ENCODE data around the gene GREB1L.

GREB1L gene

DNA sequence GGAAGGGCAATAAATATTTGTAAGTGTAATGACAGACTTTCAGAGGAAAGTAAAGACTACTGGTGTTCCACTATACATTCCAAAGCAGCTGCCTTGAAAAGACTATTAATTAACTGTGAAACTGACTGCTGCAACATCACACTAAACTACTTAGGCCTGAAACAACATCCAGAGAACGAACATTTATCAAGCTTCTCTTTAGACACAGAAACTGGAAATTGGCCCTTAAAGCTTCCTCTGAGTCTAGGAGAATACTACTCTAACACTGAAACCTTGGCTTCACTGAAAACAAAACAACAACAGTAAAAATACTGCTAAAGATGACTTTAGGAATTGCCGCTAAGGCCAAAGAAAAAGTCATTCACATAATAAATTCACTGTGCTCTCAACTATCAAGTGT lies 283.9 kb downstream of the GREB1L start:
- Mint-ChIP-seq H3K4me3 (no peak overlapping the region), H3K4me1 (ENCODE audit: low read depth in 2 of 2) (no peaks in the 10 kb centered on the region), H3K27ac (peak overlapping the region in 1 of 2 donors; percentile 39), H3K27me3 (no peaks in the 10 kb centered on the region), H3K9me3 (no peaks in the 10 kb centered on the region), H3K36me3 (ENCODE audit: insufficient read depth) (peaks cover 52% of the 10 kb centered on the region)
- ATAC-seq (replicated peaks) (no peak), DNase-seq (no peak)

GRCh38 chr18:21526463-21526862 lies 284.4 kb downstream of the GREB1L start:
- Mint-ChIP-seq H3K9me3 (no peaks in the 10 kb centered on the region), H3K4me1 (ENCODE audit: low read depth in 2 of 2) (no peaks in the 10 kb centered on the region), H3K4me3 (no peak overlapping the region), H3K36me3 (ENCODE audit: insufficient read depth) (peaks cover 53% of the 10 kb centered on the region), H3K27ac (peak overlapping the region in 1 of 2 donors; percentile 9), H3K27me3 (no peaks in the 10 kb centered on the region)
- ATAC-seq (replicated peaks) (no peak), DNase-seq (no peak)

DNA sequence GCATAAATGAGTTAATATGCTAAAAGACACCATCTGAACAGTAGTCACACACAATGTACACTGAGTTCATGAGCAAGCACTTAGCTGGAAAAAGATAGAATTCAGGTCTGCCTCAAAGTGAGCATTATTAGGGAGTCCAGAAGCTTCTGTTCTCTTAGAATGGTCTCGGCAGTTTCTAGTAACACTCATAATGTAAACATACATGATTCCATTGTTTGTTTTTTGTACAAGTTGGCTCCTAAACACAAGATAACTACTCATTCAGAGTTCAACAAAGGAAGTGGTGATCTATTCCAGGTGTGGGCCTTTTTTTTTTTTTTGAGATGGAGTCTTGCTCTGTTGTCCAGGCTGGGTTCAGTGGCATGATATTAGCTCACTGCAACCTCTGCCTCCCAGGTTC lies 292.3 kb downstream of the GREB1L start:
- H3K36me3 Mint-ChIP-seq (ENCODE audit: insufficient read depth), result peaks cover 70% of the 10 kb centered on the region
- no peaks in the 10 kb centered on the region for H3K4me1 Mint-ChIP-seq (ENCODE audit: low read depth in 2 of 2)
- ATAC-seq (replicated peaks) (no peak), DNase-seq (no peak)
- no peaks in the 10 kb centered on the region for H3K27me3 Mint-ChIP-seq
- no peak overlapping the region for H3K4me3 Mint-ChIP-seq
- no peak overlapping the region for H3K27ac Mint-ChIP-seq
- no peaks in the 10 kb centered on the region for H3K9me3 Mint-ChIP-seq

DNA sequence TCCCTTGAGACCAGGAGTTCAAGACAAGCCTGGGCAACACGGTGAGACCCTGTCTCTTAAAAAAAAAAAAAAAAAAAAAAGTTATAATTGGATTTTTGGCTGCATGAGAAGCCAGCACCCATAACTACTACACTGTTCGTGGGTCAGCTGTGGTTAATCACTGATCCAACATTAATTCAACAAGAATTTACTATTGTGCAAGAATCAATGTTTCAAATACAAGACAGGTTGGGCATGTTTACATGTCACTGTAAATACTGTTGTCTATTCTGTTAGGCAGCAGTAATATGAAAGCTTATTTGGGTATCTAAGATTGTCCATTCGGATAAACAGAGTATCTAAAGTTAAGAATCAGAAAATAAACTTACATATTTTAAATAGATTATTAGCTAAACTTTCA lies 296.2 kb downstream of the GREB1L start:
- H3K4me3 Mint-ChIP-seq, result no peak overlapping the region
- peaks cover 60% of the 10 kb centered on the region for H3K36me3 Mint-ChIP-seq (ENCODE audit: insufficient read depth)
- DNase-seq, result no peak

DNA sequence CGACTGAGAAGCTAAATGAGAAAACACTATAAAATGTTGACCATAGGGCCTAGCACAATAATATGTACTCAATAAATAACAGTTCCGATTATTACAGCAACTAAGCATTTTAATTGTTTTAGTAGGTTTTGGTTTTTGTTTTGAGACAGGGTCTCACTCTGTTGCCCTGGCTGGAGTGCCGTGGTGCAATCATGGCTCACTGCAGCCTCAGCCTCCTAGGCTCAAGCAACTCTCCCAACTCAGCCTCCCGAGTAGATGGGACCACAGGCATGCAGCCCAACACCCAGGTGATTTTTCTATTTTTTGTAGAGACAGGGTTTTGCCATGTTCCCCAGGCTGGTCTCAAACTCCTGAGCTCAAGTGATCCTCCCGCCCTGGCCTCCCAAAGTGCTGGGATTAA lies 304.4 kb downstream of the GREB1L start:
- Mint-ChIP-seq H3K4me3 (no peak overlapping the region), H3K27me3 (no peaks in the 10 kb centered on the region), H3K27ac (peak overlapping the region in 1 of 2 donors; percentile 46), H3K9me3 (no peaks in the 10 kb centered on the region), H3K4me1 (ENCODE audit: low read depth in 2 of 2) (peaks cover 0 to 5% of the 10 kb centered on the region in 2 donors), H3K36me3 (ENCODE audit: insufficient read depth) (peaks cover 35% of the 10 kb centered on the region)
- DNase-seq, result no peak
- ATAC-seq (replicated peaks), result no peak

More for the DNA sequence above, 296.2 kb downstream of the GREB1L start:
- Mint-ChIP-seq H3K4me1 (ENCODE audit: low read depth in 2 of 2) (peaks cover 0 to 6% of the 10 kb centered on the region in 2 donors), H3K27ac (no peak overlapping the region), H3K27me3 (no peaks in the 10 kb centered on the region), H3K9me3 (no peaks in the 10 kb centered on the region)
- no peak for ATAC-seq (replicated peaks)

- ATAC-seq (replicated peaks), result no peak
- Mint-ChIP-seq H3K4me3 (no peak overlapping the region), H3K27me3 (no peaks in the 10 kb centered on the region), H3K36me3 (ENCODE audit: insufficient read depth) (peaks cover 40% of the 10 kb centered on the region), H3K9me3 (no peaks in the 10 kb centered on the region), H3K27ac (no peak overlapping the region), H3K4me1 (ENCODE audit: low read depth in 2 of 2) (peaks cover 6 to 18% of the 10 kb centered on the region in 2 donors)
- DNase-seq, result no peak
Measured at GRCh38 chr18:21548647-21549046, 306.6 kb downstream of the GREB1L start.

GRCh38 chr18:21550510-21550970 lies 308.5 kb downstream of the GREB1L start:
- H3K4me3 Mint-ChIP-seq, result no peak overlapping the region
- no peaks in the 10 kb centered on the region for H3K9me3 Mint-ChIP-seq
- ATAC-seq (replicated peaks), result no peak
- H3K27me3 Mint-ChIP-seq, result no peaks in the 10 kb centered on the region
- no peak overlapping the region for H3K27ac Mint-ChIP-seq
- H3K4me1 Mint-ChIP-seq (ENCODE audit: low read depth in 2 of 2), result peaks cover 6 to 23% of the 10 kb centered on the region in 2 donors
- peaks cover 30% of the 10 kb centered on the region for H3K36me3 Mint-ChIP-seq (ENCODE audit: insufficient read depth)
- no peak for DNase-seq

DNA sequence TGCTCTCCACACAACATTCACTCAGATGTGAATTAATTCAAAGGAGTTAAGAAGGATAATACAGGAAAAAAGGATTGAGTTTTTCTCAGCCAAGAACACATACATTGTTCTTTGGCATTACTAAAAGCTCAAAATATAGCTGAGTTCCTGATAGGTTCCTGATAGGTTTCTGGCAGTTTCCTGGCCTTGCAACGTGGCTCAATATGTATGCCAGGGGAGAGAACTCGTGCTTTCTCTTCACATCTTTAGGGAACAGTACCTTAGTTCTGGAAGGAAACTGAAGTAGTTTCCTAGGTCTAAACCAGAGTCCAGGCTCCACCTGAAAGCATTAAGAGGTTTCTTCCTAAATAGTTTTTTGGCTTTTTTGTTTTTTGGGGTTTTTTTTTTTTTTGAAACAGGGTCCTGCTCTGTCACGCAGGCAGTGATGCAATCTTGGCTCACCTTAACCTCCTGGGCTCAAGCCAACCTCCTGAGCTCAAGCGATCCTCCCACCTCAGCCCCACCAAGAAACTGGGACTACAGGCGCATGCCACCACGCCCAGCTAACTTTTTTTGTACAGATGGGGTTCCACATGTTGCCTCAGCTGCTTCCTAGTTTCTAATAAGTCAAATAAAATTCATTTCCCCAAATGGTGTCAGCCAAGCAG lies 315.7 kb downstream of the GREB1L start:
- no peak overlapping the region for H3K4me3 Mint-ChIP-seq
- no peak overlapping the region for H3K27ac Mint-ChIP-seq
- no peak for DNase-seq
- peaks cover 0 to 19% of the 10 kb centered on the region in 2 donors for H3K4me1 Mint-ChIP-seq (ENCODE audit: low read depth in 2 of 2)
- peaks cover 68% of the 10 kb centered on the region for H3K36me3 Mint-ChIP-seq (ENCODE audit: insufficient read depth)
- no peaks in the 10 kb centered on the region for H3K27me3 Mint-ChIP-seq
- no peaks in the 10 kb centered on the region for H3K9me3 Mint-ChIP-seq
- ATAC-seq (replicated peaks), result no peak

DNA sequence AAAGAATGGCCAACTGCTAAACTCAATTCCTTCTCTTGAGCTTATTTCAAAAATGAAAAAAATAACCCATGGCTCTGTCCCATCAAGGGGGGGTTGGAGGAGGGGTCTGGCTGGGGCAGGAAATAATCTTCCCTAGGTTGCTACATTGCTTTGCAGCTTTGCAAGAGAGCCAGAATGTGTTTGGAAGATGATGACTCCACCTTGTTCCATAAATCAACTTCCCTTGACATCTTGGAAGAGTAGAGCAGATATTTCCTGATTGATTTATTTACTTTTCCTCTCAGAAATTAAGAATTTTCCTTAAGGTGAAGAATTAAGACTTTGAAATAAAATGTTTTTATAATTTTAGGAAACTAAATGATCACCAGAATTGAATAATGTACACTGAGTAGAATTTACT lies 317.2 kb downstream of the GREB1L start:
- DNase-seq, result no peak
- H3K4me3 Mint-ChIP-seq, result no peak overlapping the region
- H3K4me1 Mint-ChIP-seq (ENCODE audit: low read depth in 2 of 2), result peaks cover 0 to 19% of the 10 kb centered on the region in 2 donors
- no peaks in the 10 kb centered on the region for H3K27me3 Mint-ChIP-seq
- H3K27ac Mint-ChIP-seq, result peak overlapping the region; percentile 23 to 52
- H3K9me3 Mint-ChIP-seq, result no peaks in the 10 kb centered on the region
- no peak for ATAC-seq (replicated peaks)
- H3K36me3 Mint-ChIP-seq (ENCODE audit: insufficient read depth), result peaks cover 70% of the 10 kb centered on the region

GRCh38 chr18:21571772-21572171 lies 329.7 kb downstream of the GREB1L start:
- Mint-ChIP-seq H3K9me3 (no peaks in the 10 kb centered on the region), H3K36me3 (ENCODE audit: insufficient read depth) (peaks cover 86% of the 10 kb centered on the region), H3K4me3 (no peak overlapping the region), H3K27ac (no peak overlapping the region), H3K27me3 (no peaks in the 10 kb centered on the region), H3K4me1 (ENCODE audit: low read depth in 2 of 2) (peaks cover 3 to 11% of the 10 kb centered on the region in 2 donors)
- ATAC-seq (replicated peaks) (no peak), DNase-seq (no peak)

Data from effector memory CD8-positive, alpha-beta T cell (primary cell).